NCI-H1417 (cell line): ENCODE results near the gene GGACT.
A peak's percentile ranks its signal among the peaks of the same experiment; 100 is the strongest.
"Not testable (repeated sequence)": the region's sequence is repeated elsewhere in the genome, so short reads cannot be mapped to it uniquely, and the experiment has no call there.

Experiments
- DNase-seq, 3 experiments: peaks; one replicate each; lab custom pipeline; 2025; lab: John Stamatoyannopoulos, UW

The GGACT gene

DNA sequence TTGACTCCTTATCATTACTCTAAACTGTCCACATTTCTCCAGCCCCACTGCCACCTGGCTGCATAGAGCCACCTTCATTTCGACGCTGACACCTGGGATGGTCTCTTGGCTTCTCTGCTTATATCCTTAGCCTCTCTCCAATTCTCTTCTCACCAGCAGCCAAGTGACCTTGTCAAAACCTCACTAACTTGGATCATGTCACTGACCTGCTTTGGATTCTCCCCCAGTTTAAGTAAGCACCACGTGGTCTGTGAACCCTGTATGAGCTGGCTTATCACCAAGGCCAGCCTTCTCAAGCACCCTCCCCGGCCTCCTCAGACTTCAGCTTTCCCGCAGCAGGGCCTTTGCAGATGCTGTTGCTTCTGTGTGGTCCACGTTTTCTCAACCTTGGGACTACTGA lies 12.3 kb upstream of the GGACT start:
- DNase-seq: no peak

DNA sequence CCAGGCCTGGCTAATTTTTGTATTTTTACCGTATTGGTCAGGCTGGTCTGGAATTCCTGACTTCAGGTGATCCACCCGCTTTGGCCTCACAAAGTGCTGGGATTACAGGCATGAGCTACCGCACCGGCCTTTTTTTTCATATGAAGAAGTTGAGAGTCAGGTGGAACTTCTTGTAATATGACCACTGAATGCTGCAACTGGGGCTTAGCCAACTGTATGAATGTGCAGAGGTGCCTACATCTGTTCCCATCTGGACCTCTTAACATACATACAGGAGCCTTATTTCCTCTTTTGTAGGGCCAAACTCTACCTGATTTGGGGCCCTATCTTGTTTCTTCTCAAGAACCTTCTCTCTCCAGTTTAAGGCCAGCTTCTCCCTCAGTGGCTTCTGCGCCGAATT lies 11.9 kb upstream of the GGACT start:
- no peak for DNase-seq

DNA sequence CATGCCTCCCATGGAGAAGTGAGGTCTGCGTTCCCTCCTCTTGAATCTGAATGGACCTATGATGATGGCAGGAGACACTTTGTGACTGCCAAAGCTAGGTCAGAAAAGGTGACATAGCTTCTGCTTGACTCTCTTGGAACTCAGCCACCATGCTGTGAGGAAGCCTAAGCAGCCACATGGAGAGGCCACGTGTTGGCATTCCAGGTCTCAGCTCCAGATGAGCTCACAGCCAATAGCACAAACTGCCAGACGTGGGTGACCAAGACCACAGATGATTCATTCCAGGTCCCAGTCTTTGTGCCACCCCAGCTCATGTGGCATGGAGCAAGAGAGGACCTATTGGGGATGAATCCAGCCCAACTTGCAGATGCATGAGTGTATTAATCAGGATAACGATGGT lies 8.7 kb upstream of the GGACT start:
- no peak for DNase-seq

DNA sequence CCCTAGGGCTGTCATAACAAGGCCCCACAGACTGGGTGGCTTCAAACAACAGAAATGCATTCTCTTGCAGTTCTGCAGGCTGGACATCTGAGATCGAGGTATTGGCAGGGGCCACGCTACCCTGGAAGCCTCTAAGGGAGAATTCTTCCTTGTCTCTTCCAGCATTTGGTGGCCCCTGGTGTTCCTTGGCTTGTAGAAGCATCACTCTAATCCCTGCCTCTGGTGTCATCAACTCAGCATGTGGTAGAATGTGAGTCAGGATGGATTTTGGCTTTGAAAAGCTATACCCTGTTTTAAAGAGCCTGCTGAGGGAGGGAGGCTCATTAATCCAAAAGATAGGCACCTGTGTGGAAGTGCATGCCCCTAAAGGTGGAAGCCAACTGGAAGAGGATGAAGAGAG lies 7.9 kb upstream of the GGACT start:
- DNase-seq: no peak

DNA sequence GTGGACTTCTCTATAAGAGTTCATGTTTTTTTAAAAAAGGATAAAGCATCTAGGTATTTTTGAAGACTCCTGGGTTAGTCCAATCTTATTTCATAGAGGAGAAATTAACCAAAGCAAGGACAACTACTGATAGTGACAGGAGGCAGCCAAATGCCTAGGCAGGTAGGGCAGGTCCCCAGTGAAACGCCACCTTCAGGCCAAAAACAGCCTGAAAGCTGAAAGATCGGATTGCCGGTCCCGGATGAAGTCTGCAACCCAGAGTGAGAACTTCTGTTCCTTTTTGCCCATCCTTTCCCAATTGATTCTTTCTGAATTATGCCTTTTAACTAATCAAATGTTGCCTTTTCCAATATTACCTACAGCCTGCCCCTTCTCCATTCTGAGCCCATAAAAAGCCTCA lies 6.1 kb upstream of the GGACT start:
- DNase-seq: no peak

DNA sequence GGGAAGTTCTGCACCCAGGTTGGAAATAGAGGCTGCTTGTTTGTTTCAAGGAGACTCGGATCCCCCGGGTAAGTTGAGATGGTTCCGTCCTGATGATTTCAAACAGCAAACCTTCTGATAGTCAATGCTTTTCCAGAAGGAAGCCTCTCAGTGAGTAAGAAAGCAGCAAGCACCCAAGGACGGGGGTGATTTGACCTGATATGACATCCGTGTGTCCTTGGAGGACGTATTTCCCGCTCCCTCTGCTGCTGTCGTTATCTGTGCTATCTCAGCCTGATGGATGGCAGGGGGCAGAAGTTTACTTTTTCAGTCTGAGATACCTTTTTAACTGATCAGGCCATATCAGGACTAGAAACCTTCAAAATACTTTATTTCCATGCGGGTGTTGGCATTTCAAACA lies 5.7 kb upstream of the GGACT start:
- DNase-seq: no peak

DNA sequence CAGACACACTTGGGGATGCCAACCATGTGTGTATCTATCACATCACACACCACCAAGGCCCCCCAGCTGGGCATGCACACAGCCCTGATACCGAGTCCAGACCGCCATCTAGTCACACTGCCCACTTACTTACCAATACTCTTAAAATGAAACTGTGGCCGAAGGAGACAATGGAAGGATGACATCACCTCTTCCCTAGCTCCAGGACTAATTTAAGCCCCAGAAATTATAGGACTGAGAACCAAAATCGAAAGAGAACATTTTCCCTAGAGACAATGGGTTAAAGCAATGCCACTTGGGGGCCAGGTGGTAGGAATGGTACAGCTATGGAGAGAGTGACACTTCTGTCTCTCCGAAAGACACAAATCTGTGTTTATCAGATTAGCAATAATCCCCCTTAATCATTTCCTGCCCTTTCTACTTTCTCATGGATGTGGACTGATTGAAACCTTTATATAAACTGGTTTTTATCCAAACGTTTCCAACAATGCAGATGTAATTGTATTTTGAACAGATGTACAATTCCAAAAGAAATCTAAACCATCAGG lies 663 bp upstream of the GGACT start:
- DNase-seq: peak in 1 of 3 experiments; percentile 61

DNA sequence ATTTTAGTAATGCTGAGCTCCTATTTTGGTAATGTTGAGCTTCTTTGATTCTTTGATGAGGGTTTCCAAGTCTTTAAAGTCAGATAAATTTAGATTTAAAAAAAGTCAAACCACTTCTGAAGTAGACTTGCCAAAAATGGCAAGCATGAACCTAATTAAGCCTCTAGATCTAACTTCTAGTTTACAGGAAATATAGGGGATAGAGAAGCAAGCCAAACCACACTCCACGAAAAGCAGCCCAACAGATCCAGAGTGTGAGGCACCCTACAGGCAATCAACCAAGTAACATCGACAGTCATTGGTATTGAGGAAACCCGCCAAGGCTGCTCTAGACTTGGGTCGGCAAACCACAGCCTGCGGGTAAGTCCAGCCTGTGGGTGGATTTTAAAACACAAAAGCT lies 3.7 kb downstream of the GGACT start:
- DNase-seq: no peak

DNA sequence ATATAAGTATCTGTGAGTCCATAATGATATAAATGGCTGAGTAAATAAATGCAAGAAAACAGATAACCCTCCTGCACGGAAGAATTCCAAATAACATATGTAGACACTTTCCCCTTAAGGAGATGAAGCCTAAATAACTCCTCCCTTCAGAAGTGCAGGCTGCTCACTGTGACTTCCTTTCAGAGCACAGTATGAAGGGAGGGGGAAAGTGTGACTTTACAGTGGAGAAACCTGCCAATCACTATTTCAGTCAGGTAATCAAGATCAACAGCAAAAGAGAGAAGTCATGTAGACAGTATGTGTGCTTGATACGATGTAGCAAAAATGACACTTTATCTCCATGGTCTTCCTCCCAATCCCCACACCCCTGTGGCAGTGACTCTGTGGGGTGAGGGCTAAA lies 7.1 kb downstream of the GGACT start:
- DNase-seq: no peak

DNA sequence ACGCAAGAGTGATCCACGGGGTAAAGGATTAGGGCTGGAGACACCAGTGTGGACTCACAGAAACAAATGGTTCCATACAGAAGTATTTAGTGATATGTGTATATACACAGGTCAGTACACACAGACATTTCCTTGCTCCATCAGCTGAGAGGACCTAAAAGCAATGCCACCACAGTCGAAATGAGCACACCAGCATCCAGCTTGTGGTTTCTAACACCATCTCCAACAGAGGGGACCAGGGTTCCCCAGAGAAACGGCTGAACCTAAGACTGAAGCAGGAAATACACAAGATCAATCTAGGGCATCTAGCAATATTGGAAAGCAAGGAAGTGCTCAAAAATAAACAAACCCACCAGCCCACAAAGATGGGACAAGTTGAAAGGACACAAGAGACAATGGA lies 7.6 kb downstream of the GGACT start:
- no peak for DNase-seq

DNA sequence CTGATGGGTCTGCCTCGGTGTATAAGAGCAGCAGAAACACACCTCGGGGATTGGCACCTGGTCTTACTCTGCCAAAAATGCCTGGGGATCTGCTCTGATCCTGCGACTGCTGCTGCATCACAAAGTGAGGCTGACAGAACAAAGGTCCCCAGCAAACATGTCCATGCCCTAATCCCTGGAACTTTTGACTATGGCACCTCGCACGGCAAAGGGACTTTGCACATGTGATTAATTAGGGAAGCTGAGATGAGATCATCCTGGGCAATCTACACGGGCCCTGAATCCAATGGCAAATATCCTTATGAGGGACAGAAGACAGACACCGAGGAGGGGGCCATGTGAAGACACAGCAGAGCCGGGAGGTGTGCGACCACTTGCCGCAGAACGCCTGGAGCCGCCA lies 8.5 kb downstream of the GGACT start:
- DNase-seq: no peak

DNA sequence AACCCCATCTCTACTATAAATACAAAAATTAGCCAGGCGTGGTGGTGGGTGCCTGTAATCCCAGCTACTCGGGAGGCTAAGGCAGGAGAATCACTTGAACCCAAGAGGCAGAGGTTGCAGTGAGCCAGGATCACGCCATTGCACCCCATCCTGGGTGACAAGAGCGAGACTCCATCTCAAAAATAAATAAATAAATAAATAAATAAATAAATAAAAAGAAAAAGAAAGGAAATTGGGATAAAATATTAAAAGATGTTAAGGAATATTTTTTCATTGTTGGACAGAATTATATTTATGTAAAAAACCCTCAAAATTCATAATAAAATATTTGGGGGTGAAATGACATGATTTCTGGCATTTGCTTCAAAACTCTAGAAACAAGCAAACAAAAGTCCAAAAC lies 11.3 kb downstream of the GGACT start:
- not testable (repeated sequence) for DNase-seq

DNA sequence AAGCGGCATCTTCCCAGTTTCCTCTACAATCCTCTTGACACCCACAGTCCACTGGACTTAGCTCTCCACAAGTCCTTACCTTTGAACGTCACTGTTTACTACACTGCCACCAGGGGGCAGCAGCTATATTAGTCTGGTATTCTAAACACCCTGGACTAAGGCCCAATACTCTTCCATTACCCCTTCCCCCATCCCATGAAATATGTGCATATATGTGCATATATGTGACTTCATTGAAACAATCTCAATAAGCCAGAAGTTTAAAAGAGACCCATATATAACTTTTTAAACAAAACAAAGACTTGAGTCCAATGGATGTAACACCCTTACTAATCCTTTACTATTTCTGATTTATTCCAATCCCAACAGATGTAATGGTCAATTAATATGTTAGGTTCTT lies 15.5 kb downstream of the GGACT start:
- peak; percentile 78 to 95 (median 90) for DNase-seq

DNA sequence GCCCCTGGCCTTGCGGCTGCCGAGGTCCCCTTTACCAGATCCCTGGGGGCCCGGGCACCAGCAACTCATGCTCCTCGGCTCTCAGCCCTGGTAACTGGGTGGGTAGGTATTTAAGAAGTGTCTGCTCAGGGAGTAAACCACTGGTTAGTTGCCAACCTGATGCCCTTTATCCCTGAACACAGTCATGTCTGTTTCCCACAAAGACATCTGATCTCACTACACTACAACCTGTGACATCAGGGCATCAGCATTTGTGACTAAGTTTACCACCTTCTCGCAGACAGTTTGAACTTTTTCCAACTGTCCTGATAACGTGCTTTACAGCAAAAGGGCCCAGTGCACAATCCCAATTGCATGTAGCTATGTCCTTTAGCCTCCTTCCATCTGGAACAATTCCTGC lies 22.0 kb downstream of the GGACT start:
- no peak for DNase-seq

DNA sequence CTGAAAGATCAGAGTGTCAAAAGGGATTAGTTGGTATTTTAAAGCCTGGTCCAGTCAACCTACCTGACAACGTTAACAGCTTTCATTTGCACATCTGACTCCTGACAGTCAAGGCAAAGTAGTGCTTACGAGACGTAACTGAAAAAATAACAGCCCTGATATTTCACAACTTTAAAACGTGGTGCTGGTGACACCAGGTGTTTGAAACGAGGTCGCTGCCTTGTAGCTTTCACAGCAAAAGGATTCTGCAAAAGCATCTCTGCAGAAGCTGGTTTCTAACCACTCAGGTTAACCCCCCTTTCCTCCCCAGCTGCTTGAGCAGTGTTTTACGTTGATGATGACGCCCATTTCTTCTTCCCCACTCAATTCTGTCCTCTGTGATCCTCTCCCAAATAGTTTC lies 23.3 kb downstream of the GGACT start:
- DNase-seq: peak in 1 of 3 experiments; percentile 36

DNA sequence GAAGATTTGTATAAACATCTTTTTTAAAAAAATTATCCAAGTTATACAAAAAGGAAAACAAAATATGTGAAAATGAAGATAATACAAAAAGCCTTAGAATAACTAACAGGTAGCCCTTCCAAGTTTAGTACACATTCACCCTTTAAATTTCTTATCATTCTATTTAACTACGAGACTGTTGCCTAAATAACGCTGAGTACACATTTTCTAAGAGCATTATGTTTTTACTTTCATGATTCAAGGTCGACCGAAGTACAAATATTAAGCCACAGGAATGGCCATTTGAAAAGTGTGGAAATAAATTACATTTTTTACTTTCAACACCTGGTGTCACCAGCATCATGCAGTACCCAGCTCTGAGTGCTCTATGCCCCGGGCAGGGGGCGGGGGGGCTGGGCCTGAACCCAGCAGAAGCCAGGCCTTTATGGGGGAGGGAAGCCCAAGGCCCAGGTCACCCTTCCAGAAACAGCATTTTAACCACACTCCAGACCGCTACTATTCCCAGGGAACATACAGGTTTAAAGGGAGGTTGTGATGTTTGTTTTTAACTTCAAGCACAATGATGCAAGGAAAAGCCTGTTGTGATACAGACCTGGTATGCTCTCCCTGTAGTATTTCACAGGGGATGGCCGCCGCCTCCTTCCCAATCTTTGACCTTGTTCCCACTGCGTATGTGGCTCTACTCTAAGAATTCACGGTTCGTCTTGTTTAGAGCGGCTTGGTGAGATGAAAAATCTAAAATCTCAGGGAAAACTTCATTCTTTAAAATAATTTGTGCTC lies 24.0 kb downstream of the GGACT start:
- peak in 2 of 3 experiments; percentile 14 to 40 for DNase-seq

DNA sequence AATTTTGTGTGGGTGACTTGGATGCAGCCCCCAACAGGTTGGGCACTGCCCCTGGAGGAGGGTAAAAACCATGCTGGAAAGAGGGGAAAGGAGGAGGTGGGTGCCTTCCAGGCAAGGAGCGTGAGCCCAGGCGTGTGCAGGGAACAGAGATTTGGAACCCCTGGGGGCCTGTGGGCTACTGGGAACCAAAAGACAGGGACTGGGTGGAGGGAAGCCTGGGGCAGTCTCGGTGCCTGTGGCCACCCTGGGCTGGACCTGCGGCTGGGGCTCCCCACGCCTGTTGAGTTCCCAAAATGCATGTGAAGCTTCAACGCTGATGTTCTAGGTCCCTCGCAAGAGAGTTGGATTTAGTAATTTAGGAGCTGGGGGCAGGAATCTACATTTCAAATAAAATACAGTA lies 24.8 kb downstream of the GGACT start:
- no peak for DNase-seq

DNA sequence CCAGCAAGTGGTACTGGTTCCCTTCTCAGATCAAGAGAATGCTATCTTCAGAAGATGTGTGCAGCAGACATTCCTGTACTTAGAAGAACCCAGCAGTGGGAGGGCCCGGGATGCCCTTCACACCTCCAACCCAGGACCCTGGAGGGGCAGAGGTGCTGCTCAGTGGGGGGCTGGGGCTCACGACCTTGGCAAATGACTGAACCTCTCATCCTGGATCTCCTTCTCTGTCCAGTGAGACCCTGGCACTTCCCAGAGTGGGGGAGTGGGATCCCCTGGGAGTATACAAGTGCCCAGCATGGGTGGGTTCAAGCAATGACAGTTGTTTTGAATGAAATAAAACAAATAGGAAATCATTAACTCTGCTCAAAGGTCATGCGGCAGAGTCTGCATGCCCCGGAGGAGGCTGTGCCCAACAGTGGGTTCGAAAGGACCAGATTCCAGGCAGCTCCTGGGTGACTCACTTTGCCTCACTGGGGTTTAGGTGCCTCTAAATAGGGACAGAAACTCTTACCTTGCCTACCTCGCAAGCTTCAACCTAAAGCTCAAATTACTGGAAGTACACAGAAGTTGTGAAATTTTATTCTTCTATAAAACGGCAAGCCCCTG lies 26.9 kb downstream of the GGACT start:
- DNase-seq: no peak

DNA sequence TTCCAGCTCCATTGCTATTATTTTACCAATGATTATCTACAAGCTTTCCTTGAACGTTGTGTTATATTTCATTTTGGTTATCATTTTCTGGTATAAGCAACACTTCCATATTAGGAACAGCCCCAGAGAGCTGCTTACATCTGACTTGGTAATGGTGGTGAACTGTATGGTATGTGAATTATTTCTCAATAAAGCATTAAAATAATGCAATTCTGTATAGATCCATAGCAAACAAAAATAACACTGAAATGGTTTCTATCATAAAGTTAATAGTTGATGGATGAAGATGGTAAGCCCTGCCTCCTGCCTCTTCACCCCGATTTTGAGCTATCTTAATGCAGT lies 27.5 kb downstream of the GGACT start:
- DNase-seq: no peak

DNA sequence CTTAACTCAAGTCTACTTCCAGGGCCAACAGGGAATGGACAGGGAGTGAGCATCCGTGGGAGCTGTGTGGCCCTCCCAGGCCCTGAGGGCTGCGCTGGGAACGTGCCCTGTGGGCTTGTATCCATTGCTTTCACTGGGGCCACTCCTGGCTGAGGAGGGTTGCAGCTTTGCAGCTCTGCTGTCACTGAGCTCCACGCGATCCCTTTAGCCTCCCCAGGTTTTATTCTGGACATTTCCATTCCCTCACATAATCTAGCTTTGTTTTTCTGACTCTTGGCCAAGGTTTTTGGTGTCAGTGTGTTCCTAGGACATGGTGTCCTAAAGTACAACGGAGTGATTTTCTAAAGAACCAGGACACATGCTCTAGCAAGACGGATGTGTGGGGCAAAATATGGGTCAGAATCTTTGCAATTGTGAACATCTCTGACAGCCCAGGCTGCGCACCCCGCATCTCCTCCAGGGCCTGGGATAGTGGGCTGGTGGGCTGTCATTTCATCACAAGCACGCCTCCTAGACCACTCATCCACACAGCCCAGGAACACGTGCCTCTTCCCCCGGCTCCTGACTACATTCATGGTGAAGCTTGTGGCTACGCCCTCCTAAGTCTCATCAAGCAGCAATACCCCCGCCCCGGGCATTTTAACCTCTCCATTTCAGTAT lies 28.0 kb downstream of the GGACT start:
- no peak for DNase-seq

DNA sequence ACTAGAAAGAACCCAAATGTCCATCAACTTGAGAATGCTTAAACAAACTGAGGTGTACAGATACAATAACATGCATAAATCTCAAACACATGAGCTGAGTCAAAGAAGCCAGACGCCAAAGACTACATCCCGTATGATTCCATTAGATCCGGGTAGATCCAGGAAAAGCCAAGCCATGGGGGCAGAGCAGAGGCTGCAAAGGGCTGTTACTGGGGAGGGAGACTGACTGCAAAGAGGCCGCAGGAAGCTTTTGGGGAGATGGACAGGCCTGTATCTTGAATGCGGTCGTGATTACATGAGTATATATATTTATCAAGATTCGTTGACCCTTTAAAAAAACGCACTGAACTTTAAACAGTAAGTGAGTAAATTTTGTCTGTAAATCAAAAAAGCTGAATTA lies 28.7 kb downstream of the GGACT start:
- no peak for DNase-seq

DNA sequence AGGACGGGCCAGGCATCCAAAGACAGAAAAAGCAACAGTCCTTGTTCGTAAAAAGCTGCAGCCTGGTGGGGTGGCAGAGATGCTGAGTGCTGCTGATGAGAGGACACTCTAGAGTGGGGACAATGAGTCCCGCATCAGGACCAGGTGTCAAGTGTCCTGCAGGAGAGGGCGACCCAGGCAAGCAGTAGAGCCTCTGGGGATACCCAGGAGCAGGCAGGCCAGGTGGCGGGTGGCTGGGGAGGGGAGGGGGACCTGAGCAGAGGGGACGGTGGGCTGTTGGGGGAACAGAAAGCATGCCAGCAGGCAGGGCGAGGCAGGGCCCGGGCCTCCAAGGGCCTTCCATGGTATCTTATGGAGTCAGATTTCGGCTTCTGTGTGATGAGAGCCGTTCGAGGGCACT lies 35.8 kb downstream of the GGACT start:
- DNase-seq: peak in 1 of 3 experiments; percentile 68

DNA sequence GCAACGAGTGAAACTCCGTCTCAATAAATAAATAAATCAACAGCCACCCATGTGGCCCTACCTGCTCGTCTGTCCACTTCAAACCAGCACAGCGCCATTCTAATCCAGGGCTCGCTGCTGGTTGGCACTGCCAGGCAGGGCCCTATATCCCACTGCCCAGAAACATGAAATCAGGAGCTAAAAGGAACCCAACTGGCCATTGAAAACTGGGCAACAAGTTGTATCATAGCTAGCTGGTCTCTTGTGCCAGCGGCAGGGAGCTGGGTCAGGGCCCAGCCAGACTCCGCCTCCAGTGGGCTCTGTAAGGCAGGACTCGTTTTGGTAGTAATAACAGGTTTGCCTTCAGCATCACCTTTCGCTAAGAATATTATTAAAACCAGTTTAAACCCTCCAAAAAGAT lies 39.3 kb downstream of the GGACT start:
- no peak for DNase-seq
